GM21360 (cell line): ENCODE data around the gene KCNMB1.

ENCODE experiments used
- ATAC-seq: cut with Tn5 transposase; IDR thresholded peaks from one replicate; pipeline ENCODE4 v1.9.1; 2021; ENCODE audit warnings: mild to moderate bottlenecking, moderate library complexity; ENCODE audit not compliant: unreplicated experiment

The KCNMB1 gene

GRCh38 chr5:170388818-170389549, at the start of gene KCNMB1:
TSS of gene KCNMB1 (minus strand) at chr5:170389367. CDS start at chr5:170385447, 3,920 bp downstream.
- ATAC-seq = no peak

GRCh38 chr5:170438581-170438980, 49.4 kb upstream of the KCNMB1 start:
- ATAC-seq = no peak

GRCh38 chr5:170437621-170438375, 48.6 kb upstream of the KCNMB1 start:
- ATAC-seq = no peak

GRCh38 chr5:170436335-170436734, 47.2 kb upstream of the KCNMB1 start:
- no peak for ATAC-seq

GRCh38 chr5:170434966-170435605, 45.9 kb upstream of the KCNMB1 start:
- ATAC-seq = peak; percentile 78

GRCh38 chr5:170432669-170433068, 43.5 kb upstream of the KCNMB1 start:
- ATAC-seq = no peak

- ATAC-seq = no peak
These were observed 42.4 kb upstream of the KCNMB1 start for GRCh38 chr5:170431571-170431970.

GRCh38 chr5:170430866-170431437, 41.8 kb upstream of the KCNMB1 start:
- no peak for ATAC-seq

- no peak for ATAC-seq
These were observed 41.1 kb upstream of the KCNMB1 start for GRCh38 chr5:170430256-170430655.

GRCh38 chr5:170429014-170429413, 39.8 kb upstream of the KCNMB1 start:
- ATAC-seq = no peak

GRCh38 chr5:170427672-170428236, 38.6 kb upstream of the KCNMB1 start:
- no peak for ATAC-seq

- ATAC-seq = no peak
These were observed 37.6 kb upstream of the KCNMB1 start for GRCh38 chr5:170426786-170427185.

- ATAC-seq = no peak
These were observed 37.1 kb upstream of the KCNMB1 start for GRCh38 chr5:170426149-170426767.

- no peak for ATAC-seq
These were observed 36.6 kb upstream of the KCNMB1 start for GRCh38 chr5:170425731-170426130.

- ATAC-seq = no peak
These were observed 35.5 kb upstream of the KCNMB1 start for GRCh38 chr5:170424629-170425028.

- ATAC-seq = no peak
These were observed 34.5 kb upstream of the KCNMB1 start for GRCh38 chr5:170423692-170424091.

GRCh38 chr5:170421826-170422225, 32.7 kb upstream of the KCNMB1 start:
- no peak for ATAC-seq

GRCh38 chr5:170420806-170421412, 31.7 kb upstream of the KCNMB1 start:
- peak; percentile 60 for ATAC-seq

- no peak for ATAC-seq
These were observed 30.5 kb upstream of the KCNMB1 start for GRCh38 chr5:170419643-170420042.

- ATAC-seq = no peak
These were observed 29.6 kb upstream of the KCNMB1 start for GRCh38 chr5:170418736-170419135.
